ENCODE results near the gene ZNF766. TPM values are rescaled to one million over a fixed set of nuclear protein-coding genes. Genes with fewer than 3 reads are reported as not detected.
"Not testable (repeated sequence)": the region's sequence is repeated elsewhere in the genome, so short reads cannot be mapped to it uniquely, and the experiment has no call there.

ZNF766 gene
- total RNA-seq, 1 donor from 2014 or later = 11.9 TPM

- no peak for DNase-seq (ENCODE audit: low read depth)
- no peak for TF ChIP-seq CTCF (conservative IDR thresholded peaks at IDR 0.05; ENCODE audit: low read depth, low read length)
- no peak overlapping the region for H3K4me3 ChIP-seq (ENCODE audit: low read depth, low read length)
These were observed 3.9 kb downstream of the ZNF766 start for GRCh38 chr19:52273301-52273700.

- TF ChIP-seq CTCF (conservative IDR thresholded peaks at IDR 0.05; ENCODE audit: low read depth, low read length) = no peak
- no peak for DNase-seq (ENCODE audit: low read depth)
- no peak overlapping the region for H3K4me3 ChIP-seq (ENCODE audit: low read depth, low read length)
These were observed 4.8 kb downstream of the ZNF766 start for GRCh38 chr19:52274191-52274590.

GRCh38 chr19:52275988-52276387, 6.6 kb downstream of the ZNF766 start:
- no peak overlapping the region for H3K4me3 ChIP-seq (ENCODE audit: low read depth, low read length)
- no peak for TF ChIP-seq CTCF (conservative IDR thresholded peaks at IDR 0.05; ENCODE audit: low read depth, low read length)
- no peak for DNase-seq (ENCODE audit: low read depth)

- no peak for TF ChIP-seq CTCF (conservative IDR thresholded peaks at IDR 0.05; ENCODE audit: low read depth, low read length)
- no peak overlapping the region for H3K4me3 ChIP-seq (ENCODE audit: low read depth, low read length)
- DNase-seq (ENCODE audit: low read depth) = no peak
These were observed 8.1 kb downstream of the ZNF766 start for GRCh38 chr19:52277471-52277870.

- H3K4me3 ChIP-seq (ENCODE audit: low read depth, low read length) = no peak overlapping the region
- no peak for TF ChIP-seq CTCF (conservative IDR thresholded peaks at IDR 0.05; ENCODE audit: low read depth, low read length)
- no peak for DNase-seq (ENCODE audit: low read depth)
These were observed 16.9 kb downstream of the ZNF766 start for GRCh38 chr19:52286256-52286655.

- no peak for DNase-seq (ENCODE audit: low read depth)
- no peak overlapping the region for H3K4me3 ChIP-seq (ENCODE audit: low read depth, low read length)
- no peak for TF ChIP-seq CTCF (conservative IDR thresholded peaks at IDR 0.05; ENCODE audit: low read depth, low read length)
These were observed 22.4 kb downstream of the ZNF766 start for GRCh38 chr19:52291781-52292180.

GRCh38 chr19:52292946-52293345, 23.6 kb downstream of the ZNF766 start:
- DNase-seq (ENCODE audit: low read depth); H3K4me3 ChIP-seq (ENCODE audit: low read depth, low read length): not testable (repeated sequence)

GRCh38 chr19:52296400-52296772, 27.0 kb downstream of the ZNF766 start:
- no peak for DNase-seq (ENCODE audit: low read depth)
- no peak for TF ChIP-seq CTCF (conservative IDR thresholded peaks at IDR 0.05; ENCODE audit: low read depth, low read length)

More at GRCh38 chr19:52296400-52296772, 27.0 kb downstream of the ZNF766 start:
- peak overlapping the region; percentile 68 for H3K4me3 ChIP-seq (ENCODE audit: low read depth, low read length)

Measured in epithelial cell of proximal tubule (primary cell).